ENCODE data around the gene TMED4. TPM values are rescaled to one million over a fixed set of nuclear protein-coding genes. Genes with fewer than 3 reads are reported as not detected.

Gene TMED4
- polyA plus RNA-seq, 1 of the 3 experiments (the other 2 are of a cell fraction) = 145 TPM

- H4K20me1 ChIP-seq (ENCODE audit: insufficient read depth) = no peaks in the 10 kb centered on the region
- H3K4me3 ChIP-seq (ENCODE audit: low read depth in 2 of 2, low read length in 1 of 2) = no peak overlapping the region
- TF ChIP-seq ZBTB33 (IDR thresholded peaks at IDR 0.05; ENCODE audit: borderline replicate concordance, low read depth) = no peak
- no peak overlapping the region for H3K27ac ChIP-seq (ENCODE audit: low read depth in 2 of 2, low read length in 1 of 2)
- H3K27me3 ChIP-seq (ENCODE audit: insufficient read depth) = no peaks in the 10 kb centered on the region
- H3F3A ChIP-seq (replicated peaks; ENCODE audit: insufficient read depth) = no peaks in the 10 kb centered on the region
- H3K9me2 ChIP-seq = no peaks in the 10 kb centered on the region
- ChIA-PET POLR2A (interaction anchor here (1.4 kb wide), 1 partner anchor 47 kb away, joined by 3 read pairs; the partner anchor contains the start of gene NUDCD3), CTCF (interaction anchor here (1.3 to 5.3 kb wide), 3 partner anchors 10 to 105 kb away, joined by 3 to 34 read pairs (median 7); no protein-coding TSS in a partner anchor)
- peak; percentile 13 for DNase-seq
- no peak overlapping the region for H2AFZ ChIP-seq (ENCODE audit: low read depth)
- no peak overlapping the region for H3K9ac ChIP-seq
- H3K9me3 ChIP-seq = no peaks in the 10 kb centered on the region
- no peak overlapping the region for H3K4me2 ChIP-seq
- peaks cover 0 to 16% of the 10 kb centered on the region in 2 experiments; a peak in 1 of 4 replicates for H3K4me1 ChIP-seq (ENCODE audit: control insufficient read depth in 1 of 2, insufficient read depth in 2 of 2, low read depth in 1 of 2, low read length in 1 of 2)
- H3K36me3 ChIP-seq (replicated peaks in 1 of 2; ENCODE audit: control insufficient read depth in 1 of 2, insufficient read depth in 2 of 2, low read length in 1 of 2) = no peaks in the 10 kb centered on the region
- no peaks in the 10 kb centered on the region for H3K79me2 ChIP-seq (ENCODE audit: insufficient read depth)
- WGBS (ENCODE audit: low lambda C conversion rate) = 65% methylated on average over 17 of the region's 17 CpGs
Observed at GRCh38 chr7:44538093-44538797, 43.8 kb downstream of the TMED4 start.

DNA sequence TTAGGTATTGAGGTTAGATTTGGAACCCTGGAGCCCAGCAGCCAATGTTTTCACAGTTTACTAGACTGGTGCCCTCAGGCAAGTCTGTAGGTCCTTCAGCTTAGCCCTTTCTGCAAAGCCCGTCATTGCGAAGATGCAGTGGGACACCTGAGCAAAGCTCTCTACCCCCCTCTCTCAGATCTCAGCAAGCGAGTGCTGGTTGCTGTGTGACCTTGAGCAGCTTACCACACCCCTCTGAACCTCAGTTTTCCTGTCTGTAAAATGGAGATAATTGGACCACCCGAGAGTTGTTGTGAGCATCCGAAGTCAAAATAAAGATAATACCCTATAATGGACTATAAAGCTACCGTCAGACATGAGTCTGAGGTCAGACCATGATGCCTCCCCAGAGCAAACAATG is 44.6 kb downstream of the TMED4 start:
- H3K9me3 ChIP-seq = no peaks in the 10 kb centered on the region
- H3K9me2 ChIP-seq = no peaks in the 10 kb centered on the region
- no peaks in the 10 kb centered on the region for H3F3A ChIP-seq (replicated peaks; ENCODE audit: insufficient read depth)
- no peak overlapping the region for H3K9ac ChIP-seq
- TF ChIP-seq NFIC (IDR thresholded peaks at IDR 0.05; ENCODE audit: borderline replicate concordance) (no peak), RFX5 (IDR thresholded peaks at IDR 0.05; ENCODE audit: low read length) (no peak), RCOR1 (IDR thresholded peaks at IDR 0.05; ENCODE audit: low read length) (no peak), FOSL2 (IDR thresholded peaks at IDR 0.05; ENCODE audit: borderline replicate concordance, low read depth) (no peak), RAD21 (IDR thresholded peaks at IDR 0.05; ENCODE audit: low read length) (no peak), SIN3A (IDR thresholded peaks at IDR 0.05; ENCODE audit: borderline replicate concordance, low read depth, low read length) (no peak), CHD2 (IDR thresholded peaks at IDR 0.05; ENCODE audit: low read length, partially characterized antibody) (no peak)
- TF ChIP-seq, protein P1, sequence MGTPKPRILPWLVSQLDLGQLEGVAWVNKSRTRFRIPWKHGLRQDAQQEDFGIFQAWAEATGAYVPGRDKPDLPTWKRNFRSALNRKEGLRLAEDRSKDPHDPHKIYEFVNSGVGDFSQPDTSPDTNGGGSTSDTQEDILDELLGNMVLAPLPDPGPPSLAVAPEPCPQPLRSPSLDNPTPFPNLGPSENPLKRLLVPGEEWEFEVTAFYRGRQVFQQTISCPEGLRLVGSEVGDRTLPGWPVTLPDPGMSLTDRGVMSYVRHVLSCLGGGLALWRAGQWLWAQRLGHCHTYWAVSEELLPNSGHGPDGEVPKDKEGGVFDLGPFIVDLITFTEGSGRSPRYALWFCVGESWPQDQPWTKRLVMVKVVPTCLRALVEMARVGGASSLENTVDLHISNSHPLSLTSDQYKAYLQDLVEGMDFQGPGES (IDR thresholded peaks at IDR 0.05; ENCODE audit: low read depth, low read length) = no peak
- TF ChIP-seq, protein P2, sequence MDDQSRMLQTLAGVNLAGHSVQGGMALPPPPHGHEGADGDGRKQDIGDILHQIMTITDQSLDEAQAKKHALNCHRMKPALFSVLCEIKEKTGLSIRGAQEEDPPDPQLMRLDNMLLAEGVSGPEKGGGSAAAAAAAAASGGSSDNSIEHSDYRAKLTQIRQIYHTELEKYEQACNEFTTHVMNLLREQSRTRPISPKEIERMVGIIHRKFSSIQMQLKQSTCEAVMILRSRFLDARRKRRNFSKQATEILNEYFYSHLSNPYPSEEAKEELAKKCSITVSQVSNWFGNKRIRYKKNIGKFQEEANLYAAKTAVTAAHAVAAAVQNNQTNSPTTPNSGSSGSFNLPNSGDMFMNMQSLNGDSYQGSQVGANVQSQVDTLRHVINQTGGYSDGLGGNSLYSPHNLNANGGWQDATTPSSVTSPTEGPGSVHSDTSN (IDR thresholded peaks at IDR 0.05) = no peak
- no peaks in the 10 kb centered on the region for H3K27me3 ChIP-seq (ENCODE audit: insufficient read depth)
- H3K4me2 ChIP-seq = no peak overlapping the region
- WGBS (ENCODE audit: low lambda C conversion rate) = 84% methylated on average over 6 of the region's 6 CpGs
- H3K4me1 ChIP-seq (ENCODE audit: control insufficient read depth in 1 of 2, insufficient read depth in 2 of 2, low read depth in 1 of 2, low read length in 1 of 2) = peaks cover 0 to 16% of the 10 kb centered on the region in 2 experiments; a peak in 1 of 4 replicates
- CTCF ChIA-PET = interaction anchor here (0.6 to 5.3 kb wide), 6 partner anchors 7 to 440 kb away, joined by 3 to 34 read pairs (median 5); no protein-coding TSS in a partner anchor
- no peak overlapping the region for H3K27ac ChIP-seq (ENCODE audit: low read depth in 2 of 2, low read length in 1 of 2)
- POLR2A ChIA-PET = interaction anchor here (1.3 kb wide), 1 partner anchor 37 kb away, joined by 4 read pairs; no protein-coding TSS in a partner anchor
- H4K20me1 ChIP-seq (ENCODE audit: insufficient read depth) = no peaks in the 10 kb centered on the region
- H3K79me2 ChIP-seq (ENCODE audit: insufficient read depth) = no peaks in the 10 kb centered on the region
- no peak overlapping the region for H2AFZ ChIP-seq (ENCODE audit: low read depth)
- no peak for DNase-seq
- H3K4me3 ChIP-seq (ENCODE audit: low read depth in 2 of 2, low read length in 1 of 2) = no peak overlapping the region
- H3K36me3 ChIP-seq (replicated peaks in 1 of 2; ENCODE audit: control insufficient read depth in 1 of 2, insufficient read depth in 2 of 2, low read length in 1 of 2) = no peaks in the 10 kb centered on the region

Data from SK-N-SH (cell line).